ENCODE measurements around the gene WDFY4. TPM values are rescaled to one million over a fixed set of nuclear protein-coding genes. Genes with fewer than 3 reads are reported as not detected.

The WDFY4 gene
- total RNA-seq, 1 donor from 2014 or later = 0.25 TPM

- no peak for FAIRE-seq
Measured at GRCh38 chr10:48762064-48763042, 77.7 kb downstream of the WDFY4 start.

GRCh38 chr10:48763403-48763965, 78.8 kb downstream of the WDFY4 start:
- no peaks in the 10 kb centered on the region for H3K27me3 ChIP-seq (ENCODE audit: insufficient read depth, low read length)
- no peak overlapping the region for H3K4me3 Mint-ChIP-seq (ENCODE audit: unreplicated experiment)

More at GRCh38 chr10:48762064-48763042, 77.7 kb downstream of the WDFY4 start:
- no peaks in the 10 kb centered on the region for H3K4me1 ChIP-seq (ENCODE audit: insufficient read depth, low read length)
- TF ChIP-seq CTCF (IDR thresholded peaks at IDR 0.05; ENCODE audit: insufficient read depth, low read depth, low read length) (no peak), EZH2 (IDR thresholded peaks at IDR 0.05; ENCODE audit: insufficient read depth, low read length) (no peak)
- H3K9me3 ChIP-seq (ENCODE audit: insufficient read depth, low read depth, low read length) = no peaks in the 10 kb centered on the region
- no peaks in the 10 kb centered on the region for H4K20me1 ChIP-seq (ENCODE audit: insufficient read depth, low read length)
- no peak for DNase-seq (ENCODE audit: low read depth)
- no peaks in the 10 kb centered on the region for H3K36me3 ChIP-seq (ENCODE audit: insufficient read depth, low read length)
- no peak overlapping the region for H3K4me3 ChIP-seq (ENCODE audit: insufficient read depth, low read depth, low read length)
- no peak overlapping the region for H3K27ac Mint-ChIP-seq (ENCODE audit: unreplicated experiment)
- no peak overlapping the region for H3K27ac ChIP-seq (ENCODE audit: low read depth, low read length)
- no peak overlapping the region for H3K9ac ChIP-seq (ENCODE audit: low read length)
- H3K4me1 Mint-ChIP-seq (ENCODE audit: low read depth, unreplicated experiment) = no peaks in the 10 kb centered on the region
- H3K79me2 ChIP-seq (ENCODE audit: insufficient read depth, low read length) = no peaks in the 10 kb centered on the region
- peaks cover 29% of the 10 kb centered on the region for H3K27me3 Mint-ChIP-seq (ENCODE audit: low read depth, unreplicated experiment)
- H3K36me3 Mint-ChIP-seq (ENCODE audit: low read depth, unreplicated experiment) = no peaks in the 10 kb centered on the region
- no peak overlapping the region for H3K4me2 ChIP-seq (ENCODE audit: low read length)
- no peak overlapping the region for H3K4me3 Mint-ChIP-seq (ENCODE audit: unreplicated experiment)
- H2AFZ ChIP-seq (ENCODE audit: low read depth, low read length) = no peak overlapping the region
- no peaks in the 10 kb centered on the region for H3K27me3 ChIP-seq (ENCODE audit: insufficient read depth, low read length)
- no peaks in the 10 kb centered on the region for H3K9me3 Mint-ChIP-seq (ENCODE audit: unreplicated experiment)

More at GRCh38 chr10:48763403-48763965, 78.8 kb downstream of the WDFY4 start:
- no peaks in the 10 kb centered on the region for H3K79me2 ChIP-seq (ENCODE audit: insufficient read depth, low read length)
- H3K4me1 ChIP-seq (ENCODE audit: insufficient read depth, low read length) = no peaks in the 10 kb centered on the region
- no peak overlapping the region for H3K4me3 ChIP-seq (ENCODE audit: insufficient read depth, low read depth, low read length)
- FAIRE-seq (no peak), DNase-seq (ENCODE audit: low read depth) (no peak)
- H3K36me3 ChIP-seq (ENCODE audit: insufficient read depth, low read length) = no peaks in the 10 kb centered on the region
- H3K9me3 ChIP-seq (ENCODE audit: insufficient read depth, low read depth, low read length) = no peaks in the 10 kb centered on the region
- H2AFZ ChIP-seq (ENCODE audit: low read depth, low read length) = no peak overlapping the region
- Mint-ChIP-seq H3K27me3 (ENCODE audit: low read depth, unreplicated experiment) (peaks cover 31% of the 10 kb centered on the region), H3K36me3 (ENCODE audit: low read depth, unreplicated experiment) (no peaks in the 10 kb centered on the region), H3K4me1 (ENCODE audit: low read depth, unreplicated experiment) (no peaks in the 10 kb centered on the region), H3K27ac (ENCODE audit: unreplicated experiment) (no peak overlapping the region), H3K9me3 (ENCODE audit: unreplicated experiment) (no peaks in the 10 kb centered on the region)
- no peak overlapping the region for H3K27ac ChIP-seq (ENCODE audit: low read depth, low read length)
- no peak overlapping the region for H3K9ac ChIP-seq (ENCODE audit: low read length)
- H4K20me1 ChIP-seq (ENCODE audit: insufficient read depth, low read length) = no peaks in the 10 kb centered on the region
- TF ChIP-seq CTCF (IDR thresholded peaks at IDR 0.05; ENCODE audit: insufficient read depth, low read depth, low read length) = no peak
- no peak for TF ChIP-seq EZH2 (IDR thresholded peaks at IDR 0.05; ENCODE audit: insufficient read depth, low read length)
- no peak overlapping the region for H3K4me2 ChIP-seq (ENCODE audit: low read length)

Measured in astrocyte (in vitro differentiated cells and primary cell).